Vagina (tissue), 2 donors: ENCODE results near the gene REV3L.

Experiments used
- POLR2A ChIP-seq, 2 donors: fragments of 450-650 bp; IDR thresholded peaks; one replicate each; pipeline ENCODE4 v1.6.1; 2017; ENCODE audit warnings: antibody characterized with exemption in 2 of 2, mild to moderate bottlenecking in 2 of 2, moderate library complexity in 2 of 2
- POLR2AphosphoS5 ChIP-seq, 2 donors: sonication (generic); formaldehyde crosslinking; IDR thresholded peaks; one replicate each; pipeline ENCODE4 v1.9.0; 2017; ENCODE audit warnings: antibody characterized with exemption in 2 of 2, mild to moderate bottlenecking in 2 of 2, low read depth in 1 of 2; ENCODE audit not compliant: insufficient read depth in 1 of 2
- TF ChIP-seq, protein P1 (sequence below), 3 experiments: fragments of 450-650 bp in 2 of 3; fragments of 200-600 bp in 1 of 3; sonication (generic) in 1 of 3; IDR thresholded peaks; one replicate each; pipeline ENCODE4 v1.5.1; 2017 to 2019; ENCODE audit warnings: antibody characterized with exemption in 3 of 3, mild to moderate bottlenecking in 2 of 3, moderate library complexity in 2 of 3

- TF ChIP-seq POLR2A (IDR thresholded peaks at IDR 0.05) = no peak
- TF ChIP-seq, protein P1, sequence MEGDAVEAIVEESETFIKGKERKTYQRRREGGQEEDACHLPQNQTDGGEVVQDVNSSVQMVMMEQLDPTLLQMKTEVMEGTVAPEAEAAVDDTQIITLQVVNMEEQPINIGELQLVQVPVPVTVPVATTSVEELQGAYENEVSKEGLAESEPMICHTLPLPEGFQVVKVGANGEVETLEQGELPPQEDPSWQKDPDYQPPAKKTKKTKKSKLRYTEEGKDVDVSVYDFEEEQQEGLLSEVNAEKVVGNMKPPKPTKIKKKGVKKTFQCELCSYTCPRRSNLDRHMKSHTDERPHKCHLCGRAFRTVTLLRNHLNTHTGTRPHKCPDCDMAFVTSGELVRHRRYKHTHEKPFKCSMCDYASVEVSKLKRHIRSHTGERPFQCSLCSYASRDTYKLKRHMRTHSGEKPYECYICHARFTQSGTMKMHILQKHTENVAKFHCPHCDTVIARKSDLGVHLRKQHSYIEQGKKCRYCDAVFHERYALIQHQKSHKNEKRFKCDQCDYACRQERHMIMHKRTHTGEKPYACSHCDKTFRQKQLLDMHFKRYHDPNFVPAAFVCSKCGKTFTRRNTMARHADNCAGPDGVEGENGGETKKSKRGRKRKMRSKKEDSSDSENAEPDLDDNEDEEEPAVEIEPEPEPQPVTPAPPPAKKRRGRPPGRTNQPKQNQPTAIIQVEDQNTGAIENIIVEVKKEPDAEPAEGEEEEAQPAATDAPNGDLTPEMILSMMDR (IDR thresholded peaks at IDR 0.05) = no peak
- TF ChIP-seq POLR2AphosphoS5 (IDR thresholded peaks at IDR 0.05; ENCODE audit: insufficient read depth in 1 of 2, low read depth in 1 of 2) = no peak
Observed at GRCh38 chr6:111260570-111261298, 222.3 kb downstream of the REV3L start.
